Nephron (organoid): ENCODE measurements around the gene RPRD1B.

Experiments
- H3K27ac Mint-ChIP-seq, 3 experiments: 2 replicates each; pipeline ENCODE4 v1.8.0; 2020; ENCODE audit warnings: mixed read lengths in 3 of 3, mild to moderate bottlenecking in 2 of 3, moderate library complexity in 1 of 3
- H3K27me3 Mint-ChIP-seq: 2 replicates; pipeline ENCODE4 v1.8.0; 2021; ENCODE audit warnings: low read depth, mild to moderate bottlenecking, moderate library complexity, mixed read lengths
- H3K36me3 Mint-ChIP-seq: 2 replicates; pipeline ENCODE4 v1.8.0; 2020; ENCODE audit warnings: low read depth, mixed read lengths
- H3K4me1 Mint-ChIP-seq: 2 replicates; pipeline ENCODE4 v1.8.0; 2020; ENCODE audit warnings: mixed read lengths
- H3K4me3 Mint-ChIP-seq, 3 experiments: 2 replicates each; pipeline ENCODE4 v1.8.0; 2020; ENCODE audit warnings: mild to moderate bottlenecking in 3 of 3, mixed read lengths in 3 of 3, moderate library complexity in 2 of 3
- H3K9me3 Mint-ChIP-seq: 2 replicates; pipeline ENCODE4 v1.8.0; 2020; ENCODE audit warnings: mixed read lengths
- CTCF ChIP-seq, 3 experiments: fragments of 200-600 bp; sonication (generic); IDR thresholded peaks; one replicate each; pipeline ENCODE4 v1.5.0; 2021; ENCODE audit warnings: antibody characterized with exemption in 3 of 3; ENCODE audit not compliant: unreplicated experiment in 3 of 3

RPRD1B gene

GRCh38 chr20:38033330-38034107 is at the start of gene RPRD1B, which contains the start of gene TTI1:
TSS of gene RPRD1B (plus strand) at chr20:38033746. CDS start at chr20:38033948, 202 bp downstream.
TSS of gene TTI1 (minus strand) at chr20:38033456. CDS start at chr20:38013816, 19,640 bp downstream.
- Mint-ChIP-seq H3K9me3 (peaks cover 9% of the 10 kb centered on the region), H3K27me3 (no peaks in the 10 kb centered on the region), H3K4me3 (peak within 1 kb of the TSS; percentile 96 to 98 (median 97)), H3K4me1 (peaks cover 36% of the 10 kb centered on the region), H3K27ac (peak within 1 kb of the TSS; percentile 86 to 99 (median 96)), H3K36me3 (peaks cover 43% of the 10 kb centered on the region)
- TF ChIP-seq CTCF (IDR thresholded peaks at IDR 0.05; ENCODE audit: unreplicated experiment in 3 of 3), result no peak

GRCh38 chr20:37984018-37984785 is 49.3 kb upstream of the RPRD1B start:
- Mint-ChIP-seq H3K27me3 (no peaks in the 10 kb centered on the region), H3K36me3 (peaks cover 33% of the 10 kb centered on the region), H3K4me1 (peaks cover 67% of the 10 kb centered on the region), H3K27ac (peak overlapping the region; percentile 11 to 49 (median 20)), H3K9me3 (no peaks in the 10 kb centered on the region), H3K4me3 (no peak overlapping the region)
- no peak for TF ChIP-seq CTCF (IDR thresholded peaks at IDR 0.05; ENCODE audit: unreplicated experiment in 3 of 3)

GRCh38 chr20:37986044-37986858 is 47.3 kb upstream of the RPRD1B start:
- no peaks in the 10 kb centered on the region for H3K9me3 Mint-ChIP-seq
- H3K27me3 Mint-ChIP-seq, result no peaks in the 10 kb centered on the region
- peaks cover 85% of the 10 kb centered on the region for H3K4me1 Mint-ChIP-seq
- no peak overlapping the region for H3K4me3 Mint-ChIP-seq
- H3K27ac Mint-ChIP-seq, result peak overlapping the region; percentile 12 to 80 (median 68)
- no peak for TF ChIP-seq CTCF (IDR thresholded peaks at IDR 0.05; ENCODE audit: unreplicated experiment in 3 of 3)
- peaks cover 33% of the 10 kb centered on the region for H3K36me3 Mint-ChIP-seq

GRCh38 chr20:37986873-37987601 is 46.5 kb upstream of the RPRD1B start:
- H3K4me3 Mint-ChIP-seq, result peak overlapping the region in 1 of 3 experiments; percentile 3
- H3K9me3 Mint-ChIP-seq, result no peaks in the 10 kb centered on the region
- TF ChIP-seq CTCF (IDR thresholded peaks at IDR 0.05; ENCODE audit: unreplicated experiment in 3 of 3), result no peak
- H3K36me3 Mint-ChIP-seq, result peaks cover 28% of the 10 kb centered on the region
- H3K27ac Mint-ChIP-seq, result peak overlapping the region; percentile 12 to 80 (median 68)
- H3K4me1 Mint-ChIP-seq, result peaks cover 88% of the 10 kb centered on the region
- no peaks in the 10 kb centered on the region for H3K27me3 Mint-ChIP-seq

- peaks cover 22% of the 10 kb centered on the region for H3K36me3 Mint-ChIP-seq
- no peaks in the 10 kb centered on the region for H3K9me3 Mint-ChIP-seq
- H3K27me3 Mint-ChIP-seq, result no peaks in the 10 kb centered on the region
- no peak overlapping the region for H3K4me3 Mint-ChIP-seq
- H3K27ac Mint-ChIP-seq, result peak overlapping the region; percentile 12 to 80 (median 68)
- TF ChIP-seq CTCF (IDR thresholded peaks at IDR 0.05; ENCODE audit: unreplicated experiment in 3 of 3), result no peak
- H3K4me1 Mint-ChIP-seq, result peaks cover 91% of the 10 kb centered on the region
These were observed 45.8 kb upstream of the RPRD1B start for GRCh38 chr20:37987602-37988290.
